Stimulated activated CD4-positive, alpha-beta T cell treated with anti-CD3 and anti-CD28 coated beads, Interleukin-4, amount 100 ng/mL, for 1 hour (primary cell): ENCODE data around the gene ERRFI1.

Experiments used
- DNase-seq: peaks from one replicate; pipeline ENCODE4 v3.0.0-alpha.2; 2020

ERRFI1 gene

DNA sequence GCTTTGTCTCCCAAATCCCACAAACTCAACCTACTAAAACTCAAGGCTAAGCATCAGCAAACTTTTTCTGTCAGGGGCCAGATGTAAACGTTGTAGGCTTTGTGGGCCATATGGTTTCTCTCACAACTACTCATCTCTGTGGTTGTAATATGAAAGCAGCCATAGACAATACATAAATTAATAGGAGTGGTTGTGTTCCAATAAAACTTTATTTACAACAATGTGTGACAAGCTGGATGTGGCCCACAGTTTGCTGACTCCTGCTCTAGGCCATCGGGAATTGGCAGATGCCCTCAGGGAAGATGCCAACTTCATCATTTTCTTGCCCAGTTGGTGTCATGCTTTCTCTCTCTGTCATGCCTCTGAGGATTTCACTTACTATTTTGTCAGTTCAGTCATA lies 17.5 kb upstream of the ERRFI1 start:
- no peak for DNase-seq

GRCh38 chr1:8042134-8042533 lies 16.0 kb upstream of the ERRFI1 start:
- DNase-seq = no peak

- DNase-seq = no peak
These were observed 14.5 kb upstream of the ERRFI1 start for GRCh38 chr1:8040586-8040985.

DNA sequence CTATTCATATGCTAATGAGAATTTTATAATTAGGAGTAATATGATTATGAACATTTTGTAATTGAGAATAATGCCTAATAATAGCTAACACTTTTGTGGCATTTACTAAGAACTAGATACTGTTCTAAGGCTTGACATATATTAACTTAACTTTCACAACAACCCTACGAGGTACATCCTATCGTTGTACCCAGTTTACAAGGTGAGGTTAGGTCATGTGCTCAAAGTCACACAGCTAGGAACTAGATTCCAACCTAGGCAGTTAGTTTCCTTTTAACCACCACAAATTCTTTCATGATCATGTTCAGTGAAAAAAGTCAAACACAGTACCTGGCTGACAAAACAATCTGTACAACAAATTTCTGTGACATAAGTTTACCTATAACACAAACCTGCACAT lies 13.0 kb upstream of the ERRFI1 start:
- no peak for DNase-seq

DNA sequence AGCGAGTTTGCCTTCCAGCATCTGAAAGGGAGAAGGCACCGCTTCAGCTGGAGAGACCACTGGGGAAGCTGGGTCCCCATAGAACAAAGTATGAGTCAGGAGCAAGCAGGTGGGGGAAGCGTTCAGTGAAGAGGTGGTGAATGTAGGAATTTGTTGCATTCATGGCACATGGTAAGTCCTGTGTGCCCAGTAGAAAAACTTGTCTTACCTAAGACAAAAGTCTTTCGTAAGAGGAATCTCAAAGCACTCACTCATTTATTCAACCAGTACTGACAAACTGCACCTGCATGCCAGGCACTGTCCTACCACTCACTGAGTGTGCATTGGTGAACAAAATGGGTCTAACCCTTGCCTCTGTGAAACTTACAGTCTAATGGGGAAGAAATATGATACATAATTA lies 9.2 kb upstream of the ERRFI1 start:
- DNase-seq = no peak

GRCh38 chr1:8033322-8033721 lies 7.2 kb upstream of the ERRFI1 start:
- no peak for DNase-seq

GRCh38 chr1:8032366-8032910 lies 6.3 kb upstream of the ERRFI1 start:
- DNase-seq = no peak

DNA sequence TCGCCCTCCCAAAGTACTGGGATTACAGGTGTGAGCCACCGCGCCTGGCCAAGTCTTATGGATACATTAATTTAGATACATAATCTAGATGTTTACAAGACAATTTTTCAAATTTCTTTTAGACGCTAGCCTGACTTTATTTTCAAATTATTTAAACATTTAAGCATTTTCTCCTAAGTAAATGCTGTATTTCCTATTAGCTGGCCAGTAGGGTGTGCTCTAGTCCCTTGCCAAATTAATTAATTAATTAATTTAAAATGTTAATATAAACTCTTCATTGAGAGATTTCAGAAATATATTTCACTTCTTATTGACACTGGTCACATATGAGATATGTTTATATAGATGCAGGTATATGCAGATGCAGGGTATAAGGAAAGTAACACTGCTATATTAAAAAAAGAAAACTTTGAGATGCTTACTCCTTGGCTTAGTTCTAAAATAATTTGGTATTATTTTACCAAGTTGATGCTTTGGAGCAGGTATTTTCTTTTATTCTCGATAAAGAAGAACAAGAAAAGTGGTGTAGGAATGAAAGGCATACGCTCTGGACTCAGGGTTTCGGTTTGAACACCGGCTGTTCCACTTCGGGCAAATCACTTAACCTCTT lies 5.2 kb upstream of the ERRFI1 start:
- no peak for DNase-seq

- DNase-seq = no peak
These were observed 2.4 kb upstream of the ERRFI1 start for GRCh38 chr1:8028571-8028910.

DNA sequence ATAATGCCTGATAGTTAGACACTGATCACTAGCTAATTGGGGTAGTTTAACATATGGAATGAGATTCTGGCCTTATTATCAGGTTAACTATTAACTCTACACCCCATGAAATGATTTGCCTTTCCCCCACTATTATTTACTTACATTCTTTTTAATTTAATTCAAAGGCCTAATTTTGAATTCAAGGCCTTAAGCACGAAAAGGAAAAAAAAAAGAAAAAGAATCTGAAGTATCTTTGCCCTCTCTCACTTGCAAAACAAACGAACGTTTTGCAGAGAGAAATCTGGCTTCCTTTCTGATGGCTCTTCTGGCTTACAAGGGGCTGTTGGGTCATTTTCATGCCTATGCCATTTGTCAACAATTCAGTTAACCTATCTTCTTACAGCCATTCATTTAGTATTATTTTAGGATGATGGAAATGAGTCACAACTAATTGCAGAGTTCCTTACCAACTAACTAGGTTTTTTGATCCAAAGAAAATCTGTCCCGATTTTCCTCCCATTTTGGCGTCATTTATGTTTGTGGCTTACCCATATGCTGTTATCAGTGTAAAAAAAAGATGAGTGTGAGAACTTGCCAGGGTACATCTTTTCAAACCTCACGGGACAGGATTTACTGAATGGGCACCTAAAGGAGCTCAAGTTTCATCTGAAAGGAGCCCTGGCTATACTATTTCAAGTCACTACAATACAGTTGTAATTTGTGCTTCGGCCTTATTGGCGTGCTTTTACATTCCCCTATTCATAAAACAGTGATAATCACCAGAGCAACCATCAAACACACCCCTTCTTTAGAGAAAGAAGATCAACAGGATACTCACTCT lies 1.9 kb upstream of the ERRFI1 start:
- no peak for DNase-seq

DNA sequence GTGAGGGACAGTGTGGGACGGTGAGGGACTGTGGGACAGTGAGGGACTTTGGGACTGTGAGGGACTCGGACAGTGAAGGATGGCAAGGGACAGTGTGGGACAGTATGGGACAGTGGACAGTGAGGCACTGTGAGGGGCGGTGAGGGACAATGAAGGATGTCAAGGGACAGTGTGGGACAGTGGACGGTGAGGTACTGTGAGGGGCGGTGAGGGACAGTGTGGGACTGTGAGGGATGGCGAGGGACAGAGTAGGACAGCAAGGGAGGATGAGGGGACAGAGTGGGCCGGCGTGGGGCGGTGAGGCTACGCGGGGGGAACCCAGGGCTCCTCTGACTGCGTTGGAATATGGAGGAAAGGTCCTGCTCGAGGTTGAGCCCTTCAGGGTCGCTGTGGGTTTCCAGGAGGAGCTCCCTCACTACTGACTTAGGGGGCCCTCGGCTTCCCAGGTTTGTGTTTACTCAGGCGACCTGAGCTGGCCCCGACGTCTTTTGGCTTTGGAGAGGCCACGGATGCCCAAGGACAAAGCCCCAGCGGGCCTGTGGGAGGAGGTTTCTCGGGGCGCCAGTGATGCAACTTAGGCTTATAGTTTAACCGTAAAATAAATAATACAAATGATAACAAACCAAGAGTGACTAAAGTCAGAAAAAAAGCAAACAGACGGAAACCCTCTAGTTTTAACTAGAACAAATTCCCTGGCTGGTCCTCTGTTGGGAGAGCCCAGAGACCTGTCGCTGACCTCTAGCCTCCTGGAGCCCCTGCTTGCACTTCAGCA lies 1.1 kb upstream of the ERRFI1 start:
- DNase-seq = no peak

DNA sequence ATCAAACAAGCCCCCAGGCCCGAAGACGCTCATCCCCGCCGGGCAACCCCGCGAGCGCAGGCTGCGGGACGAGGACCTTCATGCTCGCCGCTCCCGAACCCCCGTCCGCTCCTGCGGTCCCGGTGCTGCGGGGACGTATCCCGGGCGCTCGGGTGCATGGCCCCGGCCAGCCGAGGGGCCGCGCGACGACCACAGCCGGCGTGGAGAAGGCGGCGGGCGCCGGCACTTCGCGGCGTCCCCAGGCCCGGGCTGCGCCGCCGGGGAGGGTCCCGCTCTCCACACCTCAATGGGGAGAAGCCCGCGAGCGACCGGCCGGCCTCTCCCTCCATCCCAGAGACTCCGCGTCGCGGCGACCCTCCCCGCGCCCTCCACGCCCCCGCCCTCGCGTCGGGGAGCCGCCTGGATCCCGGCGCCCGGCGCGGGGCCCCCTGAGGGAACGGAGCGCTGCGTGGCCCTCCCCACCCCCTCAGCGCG lies 401 bp downstream of the ERRFI1 start:
- DNase-seq = no peak

- DNase-seq = no peak
These were observed 943 bp downstream of the ERRFI1 start for GRCh38 chr1:8025061-8025670.

DNA sequence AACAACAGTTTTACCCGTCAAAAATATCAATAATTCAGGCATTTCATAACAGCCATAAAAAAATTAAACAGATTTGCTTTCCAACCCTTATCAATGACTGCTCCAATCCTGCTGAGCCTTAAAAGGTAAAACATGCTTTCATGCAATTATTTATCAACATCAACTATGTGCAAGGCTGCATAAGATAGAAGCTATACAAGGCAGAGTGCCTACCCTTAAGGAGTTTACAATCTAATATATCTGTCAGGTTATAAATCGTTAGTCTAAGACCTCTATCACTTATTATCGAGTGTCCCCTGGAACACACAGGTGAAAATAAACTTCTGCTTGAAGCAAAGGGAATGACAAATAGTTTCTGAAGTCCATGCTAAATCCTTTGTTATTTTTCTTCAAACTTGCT lies 1.8 kb downstream of the ERRFI1 start:
- DNase-seq = no peak

DNA sequence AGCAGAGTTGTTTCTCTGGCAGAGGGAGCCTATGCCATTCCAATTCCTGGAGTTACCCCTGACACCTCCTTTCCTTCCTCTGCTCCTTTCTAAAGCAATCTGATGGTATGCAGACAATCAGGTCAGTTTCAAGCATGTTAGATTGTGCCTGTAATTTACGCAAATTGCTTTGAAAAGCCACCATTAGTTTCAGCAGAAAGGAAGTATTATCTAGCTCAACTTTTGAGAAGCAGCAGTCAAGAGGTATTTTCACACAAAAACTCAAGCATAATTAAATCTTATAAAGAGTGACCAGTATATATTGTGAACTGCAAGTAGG lies 2.2 kb downstream of the ERRFI1 start:
- no peak for DNase-seq

- no peak for DNase-seq
These were observed 2.7 kb downstream of the ERRFI1 start for GRCh38 chr1:8023287-8023994.

- DNase-seq = no peak
These were observed 3.5 kb downstream of the ERRFI1 start for GRCh38 chr1:8022395-8023286.

DNA sequence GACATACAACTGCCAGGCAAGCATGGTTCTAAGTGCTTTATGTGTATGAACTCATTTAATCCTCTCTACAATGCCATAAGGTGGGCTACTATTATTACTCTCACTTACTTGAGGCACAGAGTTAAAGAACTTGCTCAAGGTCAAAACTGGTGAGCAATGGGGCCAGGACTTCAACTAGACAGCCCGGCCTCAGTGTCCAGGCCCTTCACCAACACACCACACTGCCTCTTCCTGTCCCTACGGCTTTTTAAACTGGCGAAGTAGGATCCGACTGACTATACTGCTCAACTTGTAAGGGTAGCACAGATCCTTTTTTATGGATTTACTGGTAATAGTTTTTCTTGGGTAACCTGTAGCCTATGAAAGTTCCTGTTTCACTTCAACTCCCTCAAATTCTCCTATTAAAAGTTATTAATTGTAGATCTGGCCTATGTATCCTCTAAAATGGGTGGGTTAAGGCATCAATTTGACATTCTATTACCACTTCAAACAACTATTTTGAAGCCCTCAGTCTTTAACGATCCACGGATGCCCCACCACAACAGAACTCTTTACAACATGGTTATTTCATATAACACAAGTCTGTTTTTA lies 4.3 kb downstream of the ERRFI1 start:
- DNase-seq = no peak

GRCh38 chr1:8020032-8020431 lies 6.1 kb downstream of the ERRFI1 start:
- no peak for DNase-seq

DNA sequence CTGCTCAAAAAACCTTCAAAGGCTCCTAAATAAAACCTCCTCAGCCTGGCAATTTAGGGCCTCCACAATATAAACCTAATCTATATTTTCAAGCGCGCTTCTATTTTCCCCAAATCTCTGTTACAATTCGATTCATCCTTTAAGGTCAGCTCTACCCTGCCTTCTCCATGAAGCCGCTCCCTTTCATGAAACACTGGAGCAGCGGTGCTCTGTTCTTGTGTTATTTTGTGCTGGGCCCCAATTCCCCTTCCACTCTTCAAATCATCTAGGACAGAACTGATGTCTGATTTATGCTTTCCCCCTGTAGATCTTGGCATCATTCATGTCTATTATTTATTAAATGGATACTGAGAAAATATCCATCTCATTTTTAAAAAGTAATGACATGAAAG lies 6.9 kb downstream of the ERRFI1 start:
- no peak for DNase-seq

DNA sequence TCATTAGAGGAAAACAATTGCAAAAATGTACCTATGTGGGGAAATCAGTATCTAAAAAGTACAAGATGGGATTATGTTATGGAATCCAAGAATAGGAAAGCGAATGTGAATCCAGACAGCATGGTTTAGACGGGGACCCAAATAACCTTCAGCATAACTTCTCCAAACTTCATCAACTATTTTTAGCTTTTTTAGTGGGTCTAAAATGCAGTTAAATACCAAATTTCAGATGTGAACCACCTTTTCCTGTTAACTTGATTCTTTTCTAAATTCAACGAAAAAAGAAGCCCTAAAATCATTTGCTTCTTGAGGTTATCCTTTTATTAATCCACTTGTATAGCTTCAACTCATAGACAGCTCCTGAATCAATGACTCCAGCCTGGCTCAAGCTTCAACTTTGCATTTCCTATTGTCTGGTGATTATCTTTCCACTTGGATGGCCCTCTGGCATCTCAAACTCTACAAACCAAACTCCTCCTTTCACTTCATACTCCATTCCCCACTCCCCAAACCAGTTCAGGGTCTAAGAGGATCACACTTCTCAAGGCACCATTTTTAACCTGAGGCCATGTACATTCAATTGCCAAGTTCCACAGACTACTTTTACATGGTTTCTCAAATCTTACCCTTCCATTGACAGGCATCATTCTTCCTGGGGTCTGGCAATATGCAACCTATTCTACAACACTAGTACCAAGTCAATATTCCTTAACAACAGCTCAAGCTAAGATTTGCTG lies 7.4 kb downstream of the ERRFI1 start:
- DNase-seq = no peak
